PC-3 (cell line): ENCODE data around the gene CCL22. TPM values are rescaled to one million over a fixed set of nuclear protein-coding genes. Genes with fewer than 3 reads are reported as not detected.
A peak's percentile ranks its signal among the peaks of the same experiment; 100 is the strongest.

Experiments used
- ATAC-seq: fragments of 200-7000 bp; cut with Tn5 transposase; 2 replicates; pipeline ENCODE4 v1.9.1; 2020; ENCODE audit warnings: mild to moderate bottlenecking, moderate library complexity
- BruUV-seq: library from RNA; stranded (reverse); fragments of 400-500 nt; replicated peaks from 2 replicates; lab custom pipeline; 2021; lab: Mats Ljungman, UMichigan
- CTCF ChIA-PET: fragments of 300-600 bp; sonication (Branson Sonifier 250); formaldehyde crosslinking; loops from one replicate; lab custom pipeline; 2022; ENCODE audit warnings: antibody characterized with exemption; lab: Charles Lee
- POLR2A ChIA-PET: fragments of 300-600 bp; sonication (Branson Sonifier 250); formaldehyde crosslinking; loops from one replicate; lab custom pipeline; 2022; ENCODE audit warnings: antibody characterized with exemption; ENCODE audit not compliant: unreplicated experiment; lab: Charles Lee
- DNase-seq: peaks from one replicate; pipeline ENCODE4 v3.0.0-alpha.2; 2015
- H2AFZ ChIP-seq: fragments of 300-600 bp; sonication (generic); 2 replicates; pipeline ENCODE4 v1.6.0; 2016; ENCODE audit warnings: antibody characterized with exemption, low read length
- H3F3A ChIP-seq: fragments of 300-600 bp; sonication (generic); one replicate; pipeline ENCODE4 v1.6.0; 2017; ENCODE audit warnings: antibody characterized with exemption, low read length, control low read depth, mild to moderate bottlenecking; ENCODE audit not compliant: unreplicated experiment
- H3K27ac ChIP-seq: fragments of 300-600 bp; sonication (generic); 2 replicates; pipeline ENCODE4 v1.5.1; 2016; ENCODE audit warnings: mild to moderate bottlenecking, low read length
- H3K27me3 ChIP-seq: fragments of 300-600 bp; sonication (generic); 2 replicates; pipeline ENCODE4 v1.6.1; 2016; ENCODE audit warnings: low read length, mixed read lengths
- H3K36me3 ChIP-seq: fragments of 300-600 bp; sonication (generic); 2 replicates; pipeline ENCODE4 v1.6.1; 2016; ENCODE audit warnings: low read depth, mixed run types, low read length, mixed read lengths
- H3K4me1 ChIP-seq: fragments of 300-600 bp; sonication (generic); 2 replicates; pipeline ENCODE4 v1.5.1; 2016; ENCODE audit warnings: low read length; ENCODE audit not compliant: insufficient read depth
- H3K4me2 ChIP-seq: fragments of 300-600 bp; sonication (generic); 2 replicates; pipeline ENCODE4 v1.6.0; 2016; ENCODE audit warnings: low read length
- H3K4me3 ChIP-seq: fragments of 300-600 bp; sonication (generic); 2 replicates; pipeline ENCODE4 v1.5.1; 2016; ENCODE audit warnings: mild to moderate bottlenecking, low read length, mixed read lengths
- H3K79me2 ChIP-seq: fragments of 300-600 bp; sonication (generic); 2 replicates; pipeline ENCODE4 v1.6.1; 2017; ENCODE audit warnings: low read length, mixed read lengths
- H3K9ac ChIP-seq: fragments of 300-600 bp; sonication (generic); 2 replicates; pipeline ENCODE4 v1.6.0; 2016; ENCODE audit warnings: mild to moderate bottlenecking, low read length
- H3K9me2 ChIP-seq: fragments of 300-600 bp; sonication (generic); replicated peaks from 2 replicates; pipeline ENCODE4 v1.6.1; 2016; ENCODE audit warnings: mixed run types, low read length, mixed read lengths
- H3K9me3 ChIP-seq: fragments of 300-600 bp; sonication (generic); 2 replicates; pipeline ENCODE4 v1.6.1; 2016; ENCODE audit warnings: low read length, mixed read lengths
- H4K20me1 ChIP-seq: fragments of 300-600 bp; sonication (generic); 2 replicates; pipeline ENCODE4 v1.6.1; 2016; ENCODE audit warnings: low read length, mixed read lengths
- EZH2 ChIP-seq: fragments of 300-600 bp; sonication (generic); IDR thresholded peaks from one replicate; pipeline ENCODE4 v1.6.1; 2017; ENCODE audit warnings: antibody characterized with exemption, mild to moderate bottlenecking, low read length; ENCODE audit not compliant: unreplicated experiment
- EZH2phosphoT487 ChIP-seq: fragments of 300-600 bp; sonication (generic); IDR thresholded peaks from 2 replicates; pipeline ENCODE4 v1.6.1; 2018; ENCODE audit warnings: mild to moderate bottlenecking, antibody characterized with exemption, low read length, borderline replicate concordance
- intact Hi-C: fragments of 100-400 bp; cut with micrococcal nuclease; formaldehyde crosslinking; loops from 2 replicates; pipeline ENCODE4 v1.9.0; 2023
- total RNA-seq: library from RNA; depleted of rRNA; stranded (reverse); fragments of >200 nt; gene quantifications from 2 replicates; pipeline ENCODE4 v1.2.3, GENCODE V29; 2014
- TF ChIP-seq, protein P1 (sequence below): fragments of 300-600 bp; sonication (generic); conservative IDR thresholded peaks from 2 replicates; pipeline ENCODE4 v1.5.1; 2017; ENCODE audit warnings: antibody characterized with exemption, low read depth, mild to moderate bottlenecking, low read length

CCL22 gene
- total RNA-seq, 1 experiment from 2014 or later: not detected

DNA sequence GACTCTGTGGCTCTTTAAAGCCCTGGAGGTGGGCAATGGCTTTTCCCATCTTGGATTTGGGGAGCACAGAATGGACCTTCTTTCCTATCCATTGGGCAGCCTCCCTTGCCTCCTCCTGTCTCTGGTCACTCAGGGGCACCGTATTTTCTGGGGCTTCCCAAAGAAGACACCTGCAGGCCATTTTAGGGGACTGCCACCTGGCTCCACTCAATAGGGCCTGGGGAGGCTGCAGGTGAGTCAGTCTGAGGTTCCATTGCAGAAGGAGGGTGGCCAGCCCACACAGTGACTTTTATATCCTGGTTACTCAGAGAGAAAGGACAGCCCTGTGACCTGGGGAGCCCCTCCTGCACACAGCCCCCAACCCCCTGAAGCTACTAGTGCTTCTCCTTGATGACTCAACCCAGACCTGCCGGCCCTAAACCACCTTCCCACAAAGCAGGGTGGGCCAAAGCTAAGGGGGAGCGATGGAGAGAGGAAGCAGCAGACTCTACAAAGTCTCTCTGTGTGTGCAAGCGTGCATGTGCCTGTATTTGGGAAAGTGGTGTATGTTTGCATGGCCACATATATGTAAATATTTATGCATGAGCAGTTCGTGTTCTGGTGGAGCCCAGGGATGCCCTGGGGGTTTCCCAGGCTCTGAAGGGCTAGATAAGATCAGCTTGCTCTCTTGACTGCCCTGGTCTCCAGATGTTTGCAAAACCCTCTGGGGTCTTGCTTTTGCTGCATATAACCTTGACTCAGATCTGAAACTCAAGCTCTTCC, 18.7 kb downstream of the CCL22 start:
- peaks cover 20% of the 10 kb centered on the region for H3K4me1 ChIP-seq
- no peaks in the 10 kb centered on the region for H3K9me3 ChIP-seq
- ChIA-PET CTCF (interaction anchor here (0.7 to 1.5 kb wide), 3 partner anchors 21 to 73 kb away, joined by 3 to 4 read pairs (median 4); no protein-coding TSS in a partner anchor), POLR2A (no interaction called here)
- no TSS peak for BruUV-seq
- H3K27ac ChIP-seq: peak overlapping the region; percentile 97
- no peak for TF ChIP-seq EZH2phosphoT487
- TF ChIP-seq EZH2: no peak
- TF ChIP-seq, protein P1, sequence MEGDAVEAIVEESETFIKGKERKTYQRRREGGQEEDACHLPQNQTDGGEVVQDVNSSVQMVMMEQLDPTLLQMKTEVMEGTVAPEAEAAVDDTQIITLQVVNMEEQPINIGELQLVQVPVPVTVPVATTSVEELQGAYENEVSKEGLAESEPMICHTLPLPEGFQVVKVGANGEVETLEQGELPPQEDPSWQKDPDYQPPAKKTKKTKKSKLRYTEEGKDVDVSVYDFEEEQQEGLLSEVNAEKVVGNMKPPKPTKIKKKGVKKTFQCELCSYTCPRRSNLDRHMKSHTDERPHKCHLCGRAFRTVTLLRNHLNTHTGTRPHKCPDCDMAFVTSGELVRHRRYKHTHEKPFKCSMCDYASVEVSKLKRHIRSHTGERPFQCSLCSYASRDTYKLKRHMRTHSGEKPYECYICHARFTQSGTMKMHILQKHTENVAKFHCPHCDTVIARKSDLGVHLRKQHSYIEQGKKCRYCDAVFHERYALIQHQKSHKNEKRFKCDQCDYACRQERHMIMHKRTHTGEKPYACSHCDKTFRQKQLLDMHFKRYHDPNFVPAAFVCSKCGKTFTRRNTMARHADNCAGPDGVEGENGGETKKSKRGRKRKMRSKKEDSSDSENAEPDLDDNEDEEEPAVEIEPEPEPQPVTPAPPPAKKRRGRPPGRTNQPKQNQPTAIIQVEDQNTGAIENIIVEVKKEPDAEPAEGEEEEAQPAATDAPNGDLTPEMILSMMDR: peak; percentile 45
- peak overlapping the region; percentile 59 for H3K4me2 ChIP-seq
- H3K4me3 ChIP-seq: peak overlapping the region; percentile 29; the same call in 1 of the 2 replicates
- peak overlapping the region; percentile 76 for H3K9ac ChIP-seq
- H3K9me2 ChIP-seq: no peaks in the 10 kb centered on the region
- no peaks in the 10 kb centered on the region for H3K79me2 ChIP-seq
- H3K27me3 ChIP-seq: no peaks in the 10 kb centered on the region
- H4K20me1 ChIP-seq: no peaks in the 10 kb centered on the region
- intact Hi-C loops: loop anchor here (5.0 kb wide), 1 partner anchor 75 kb away; no protein-coding TSS in a partner anchor
- peak; percentile 73 for DNase-seq
- H3K36me3 ChIP-seq: no peaks in the 10 kb centered on the region
- peak; percentile 56 for ATAC-seq
- no peaks in the 10 kb centered on the region for H3F3A ChIP-seq
- H2AFZ ChIP-seq: no peak overlapping the region

DNA sequence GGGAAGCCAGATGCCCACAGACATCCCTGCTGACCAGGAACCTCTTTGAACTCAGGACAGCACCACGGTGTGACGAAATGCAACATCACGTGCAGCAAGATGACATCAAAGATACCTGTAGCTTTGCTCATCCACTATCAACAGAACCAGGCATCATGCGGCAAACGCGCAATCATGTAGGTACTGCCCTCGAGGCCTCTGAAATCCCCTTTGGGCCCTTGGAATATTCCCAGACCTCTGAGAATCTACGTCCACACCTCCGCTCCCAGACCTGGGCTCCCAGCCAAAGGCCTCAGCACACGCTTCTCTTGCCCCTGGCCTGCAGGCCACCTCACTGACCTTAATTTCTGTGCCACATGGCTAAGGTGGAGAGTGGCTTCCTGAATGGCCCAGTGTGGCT, 21.0 kb downstream of the CCL22 start:
- H3K79me2 ChIP-seq: no peaks in the 10 kb centered on the region
- no TSS peak for BruUV-seq
- no peaks in the 10 kb centered on the region for H3F3A ChIP-seq
- H4K20me1 ChIP-seq: no peaks in the 10 kb centered on the region
- no peaks in the 10 kb centered on the region for H3K9me2 ChIP-seq
- intact Hi-C loops: loop anchor here (5.0 kb wide), 1 partner anchor 77 kb away; no protein-coding TSS in a partner anchor
- ATAC-seq: no peak
- TF ChIP-seq EZH2: no peak
- TF ChIP-seq, protein P1: no peak
- TF ChIP-seq EZH2phosphoT487: no peak
- H3K4me1 ChIP-seq: peaks cover 24% of the 10 kb centered on the region
- no peaks in the 10 kb centered on the region for H3K36me3 ChIP-seq
- no peak overlapping the region for H3K27ac ChIP-seq
- POLR2A ChIA-PET: no interaction called here
- no peak overlapping the region for H2AFZ ChIP-seq
- CTCF ChIA-PET: no interaction called here
- no peaks in the 10 kb centered on the region for H3K9me3 ChIP-seq
- H3K27me3 ChIP-seq: no peaks in the 10 kb centered on the region
- no peak overlapping the region for H3K4me2 ChIP-seq
- H3K4me3 ChIP-seq: no peak overlapping the region
- no peak overlapping the region for H3K9ac ChIP-seq
- DNase-seq: no peak
